ENCODE results near the gene IGSF11. TPM values are rescaled to one million over a fixed set of nuclear protein-coding genes. Genes with fewer than 3 reads are reported as not detected.
A peak's percentile ranks its signal among the peaks of the same experiment; 100 is the strongest.

Gene IGSF11
- total and polyA plus RNA-seq, 9 of the 15 experiments (the other 6 are each of a cell fraction or from before 2014, with no cell fraction given), result 1.2 to 2.8 (median 1.7) TPM

- no peak for TF ChIP-seq ZNF764 (CRISPR knock-in tag; IDR thresholded peaks at IDR 0.05; ENCODE audit: low read depth)
- TF ChIP-seq MTA2 (IDR thresholded peaks at IDR 0.05; ENCODE audit: low read depth), result no peak
- no peak for TF ChIP-seq OTX1 (CRISPR knock-in tag; IDR thresholded peaks at IDR 0.05)
- TF ChIP-seq C11orf30 (IDR thresholded peaks at IDR 0.05; ENCODE audit: low read depth), result peak; percentile 24; the same call in 1 of the 2 replicates
- TF ChIP-seq MAFG (tag; conservative IDR thresholded peaks at IDR 0.05), result 0 out of 2 replicates have a peak, but pooled peaks have one; percentile 42
- TF ChIP-seq ZNF316 (IDR thresholded peaks at IDR 0.05), result peak; percentile 78
- TF ChIP-seq EP400 (IDR thresholded peaks at IDR 0.05), result no peak
- TF ChIP-seq ARID3A (IDR thresholded peaks at IDR 0.05; ENCODE audit: borderline replicate concordance, low read depth, low read length), result no peak
- BruUV-seq (replicated peaks), result no TSS peak
- H3K9me3 ChIP-seq (replicated peaks; ENCODE audit: control insufficient read depth, insufficient read depth, low read depth, low read length), result no peaks in the 10 kb centered on the region
- intact Hi-C loops (cut with micrococcal nuclease), result no loop called here
- H3K79me2 ChIP-seq (ENCODE audit: control insufficient read depth, insufficient read depth, low read length), result no peaks in the 10 kb centered on the region
- in situ Hi-C loops (cut with MboI), result no loop called here
- no peak overlapping the region for H3K9ac ChIP-seq (ENCODE audit: insufficient read depth in 1 of 2, low read depth in 2 of 2, low read length in 2 of 2)
- FAIRE-seq (no peak), ATAC-seq (no peak), DNase-seq (ENCODE audit: extremely low read depth in 1 of 4, low spot score in 3 of 4) (no peak)
- H3K36me3 ChIP-seq (ENCODE audit: control insufficient read depth, insufficient read depth, low read length), result no peaks in the 10 kb centered on the region
- no peaks in the 10 kb centered on the region for H3K9me1 ChIP-seq (ENCODE audit: control insufficient read depth, insufficient read depth, low read length)
- peaks cover 0 to 3% of the 10 kb centered on the region in 2 experiments; a peak in 1 of 5 replicates for H3K4me1 ChIP-seq (replicated peaks in 1 of 2; ENCODE audit: control insufficient read depth in 2 of 2, insufficient read depth in 2 of 2, low read length in 2 of 2)
- H3K4me2 ChIP-seq (ENCODE audit: insufficient read depth, low read length), result no peak overlapping the region
- CTCF ChIA-PET (ENCODE audit: low intra/inter-chr PET ratio), result no interaction called here
- POLR2A ChIA-PET, result no interaction called here
- no peaks in the 10 kb centered on the region for H4K20me1 ChIP-seq (replicated peaks; ENCODE audit: control insufficient read depth, insufficient read depth, low read length)
- no peak overlapping the region for H3K27ac ChIP-seq (ENCODE audit: extremely low read depth, low read depth, low read length)
- no peak overlapping the region for H2AFZ ChIP-seq (ENCODE audit: low read depth, low read length)
- H3K27me3 ChIP-seq (ENCODE audit: control insufficient read depth in 2 of 2, insufficient read depth in 2 of 2, low read length in 2 of 2), result no peaks in the 10 kb centered on the region
- H3K4me3 ChIP-seq, result no peak overlapping the region
These were observed 124.9 kb downstream of the IGSF11 start for GRCh38 chr3:118909763-118910162.
